Loucy (cell line): ENCODE measurements around the gene DMXL1.

Experiments used
- H2AFZ ChIP-seq: fragments of 200-600 bp; sonication (generic); 2 replicates; pipeline ENCODE4 v1.6.0; 2016; ENCODE audit warnings: antibody characterized with exemption, mild to moderate bottlenecking, low read length, moderate library complexity
- H3F3A ChIP-seq: fragments of 200-600 bp; 2 replicates; pipeline ENCODE4 v1.6.0; 2016; ENCODE audit warnings: antibody characterized with exemption, low read depth, mild to moderate bottlenecking
- H3K27me3 ChIP-seq: fragments of 200-600 bp; sonication (generic); 2 replicates; pipeline ENCODE4 v1.6.1; 2014; ENCODE audit warnings: low read length, mild to moderate bottlenecking; ENCODE audit not compliant: insufficient read depth, poor library complexity, severe bottlenecking
- H3K36me3 ChIP-seq: fragments of 200-600 bp; sonication (generic); 2 replicates; pipeline ENCODE4 v1.6.1; 2016; ENCODE audit warnings: low read length; ENCODE audit not compliant: insufficient read depth
- H3K4me1 ChIP-seq: fragments of 200-600 bp; sonication (generic); 2 replicates; pipeline ENCODE4 v1.5.1; 2014; ENCODE audit warnings: low read length, mild to moderate bottlenecking; ENCODE audit not compliant: insufficient read depth, poor library complexity, severe bottlenecking
- H3K4me2 ChIP-seq: fragments of 200-600 bp; sonication (generic); 2 replicates; pipeline ENCODE4 v1.6.0; 2014; ENCODE audit warnings: antibody characterized with exemption, low read length, low read depth, mild to moderate bottlenecking; ENCODE audit not compliant: poor library complexity, severe bottlenecking
- H3K4me3 ChIP-seq: fragments of 200-600 bp; sonication (generic); 2 replicates; pipeline ENCODE4 v1.5.1; 2014; ENCODE audit warnings: low read length, mild to moderate bottlenecking, mixed read lengths; ENCODE audit not compliant: poor library complexity, severe bottlenecking
- H3K79me2 ChIP-seq: fragments of 200-600 bp; sonication (generic); 2 replicates; pipeline ENCODE4 v1.6.1; 2014; ENCODE audit warnings: low read length; ENCODE audit not compliant: insufficient read depth
- H3K9ac ChIP-seq: fragments of 200-600 bp; sonication (generic); 2 replicates; pipeline ENCODE4 v1.6.0; 2014; ENCODE audit warnings: mild to moderate bottlenecking, low read depth, low read length, moderate library complexity; ENCODE audit not compliant: poor library complexity, severe bottlenecking
- H3K9me2 ChIP-seq: fragments of 200-600 bp; sonication (generic); replicated peaks from 2 replicates; pipeline ENCODE4 v1.6.1; 2016; ENCODE audit warnings: low read depth, low read length, mixed read lengths
- H3K9me3 ChIP-seq: fragments of 200-600 bp; sonication (generic); 2 replicates; pipeline ENCODE4 v1.6.1; 2014; ENCODE audit warnings: mild to moderate bottlenecking, antibody characterized with exemption, low read length, low read depth; ENCODE audit not compliant: insufficient read depth
- H4K20me1 ChIP-seq: fragments of 200-600 bp; sonication (generic); 2 replicates; pipeline ENCODE4 v1.6.0; 2014; ENCODE audit warnings: antibody characterized with exemption, low read length, mild to moderate bottlenecking; ENCODE audit not compliant: insufficient read depth, poor library complexity, severe bottlenecking
- EZH2phosphoT487 ChIP-seq: fragments of 200-600 bp; IDR thresholded peaks from 2 replicates; pipeline ENCODE4 v1.6.1; 2018; ENCODE audit warnings: antibody characterized with exemption, mild to moderate bottlenecking, moderate library complexity, borderline replicate concordance
- TF ChIP-seq, protein P1 (sequence below): fragments of 200-600 bp; sonication (generic); conservative IDR thresholded peaks from 2 replicates; pipeline ENCODE4 v1.5.1; 2014; ENCODE audit warnings: mild to moderate bottlenecking, antibody characterized with exemption, low read length

Gene DMXL1

DNA sequence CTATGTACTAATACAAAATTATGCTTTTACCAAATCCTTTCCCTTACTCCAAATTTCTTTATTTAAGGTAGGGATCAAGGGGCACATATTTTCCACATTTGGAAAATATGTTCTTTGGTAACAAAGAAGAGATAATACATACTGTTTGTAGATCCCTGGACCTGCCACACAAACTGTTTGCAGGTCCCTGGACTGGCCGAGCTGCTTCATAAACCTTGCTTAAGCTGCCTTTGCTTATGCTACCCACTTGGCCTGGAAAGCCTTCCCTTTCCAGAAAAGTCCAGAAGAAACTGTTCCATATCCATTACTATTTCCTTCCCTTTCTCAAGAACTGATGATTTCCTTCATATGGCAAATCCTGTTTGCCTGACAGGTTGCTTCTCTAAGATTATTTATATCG, 22.6 kb upstream of the DMXL1 start:
- no peak overlapping the region for H3K4me3 ChIP-seq
- no peak overlapping the region for H3K4me2 ChIP-seq
- no peaks in the 10 kb centered on the region for H3K27me3 ChIP-seq
- H3K79me2 ChIP-seq, result no peaks in the 10 kb centered on the region
- no peaks in the 10 kb centered on the region for H3K9me3 ChIP-seq
- TF ChIP-seq, protein P1, sequence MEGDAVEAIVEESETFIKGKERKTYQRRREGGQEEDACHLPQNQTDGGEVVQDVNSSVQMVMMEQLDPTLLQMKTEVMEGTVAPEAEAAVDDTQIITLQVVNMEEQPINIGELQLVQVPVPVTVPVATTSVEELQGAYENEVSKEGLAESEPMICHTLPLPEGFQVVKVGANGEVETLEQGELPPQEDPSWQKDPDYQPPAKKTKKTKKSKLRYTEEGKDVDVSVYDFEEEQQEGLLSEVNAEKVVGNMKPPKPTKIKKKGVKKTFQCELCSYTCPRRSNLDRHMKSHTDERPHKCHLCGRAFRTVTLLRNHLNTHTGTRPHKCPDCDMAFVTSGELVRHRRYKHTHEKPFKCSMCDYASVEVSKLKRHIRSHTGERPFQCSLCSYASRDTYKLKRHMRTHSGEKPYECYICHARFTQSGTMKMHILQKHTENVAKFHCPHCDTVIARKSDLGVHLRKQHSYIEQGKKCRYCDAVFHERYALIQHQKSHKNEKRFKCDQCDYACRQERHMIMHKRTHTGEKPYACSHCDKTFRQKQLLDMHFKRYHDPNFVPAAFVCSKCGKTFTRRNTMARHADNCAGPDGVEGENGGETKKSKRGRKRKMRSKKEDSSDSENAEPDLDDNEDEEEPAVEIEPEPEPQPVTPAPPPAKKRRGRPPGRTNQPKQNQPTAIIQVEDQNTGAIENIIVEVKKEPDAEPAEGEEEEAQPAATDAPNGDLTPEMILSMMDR, result no peak
- TF ChIP-seq EZH2phosphoT487, result no peak
- no peak overlapping the region for H3K9ac ChIP-seq
- no peaks in the 10 kb centered on the region for H3K4me1 ChIP-seq
- H4K20me1 ChIP-seq, result no peaks in the 10 kb centered on the region
- no peak overlapping the region for H2AFZ ChIP-seq
- no peaks in the 10 kb centered on the region for H3K9me2 ChIP-seq
- H3K36me3 ChIP-seq, result no peaks in the 10 kb centered on the region
- no peaks in the 10 kb centered on the region for H3F3A ChIP-seq

DNA sequence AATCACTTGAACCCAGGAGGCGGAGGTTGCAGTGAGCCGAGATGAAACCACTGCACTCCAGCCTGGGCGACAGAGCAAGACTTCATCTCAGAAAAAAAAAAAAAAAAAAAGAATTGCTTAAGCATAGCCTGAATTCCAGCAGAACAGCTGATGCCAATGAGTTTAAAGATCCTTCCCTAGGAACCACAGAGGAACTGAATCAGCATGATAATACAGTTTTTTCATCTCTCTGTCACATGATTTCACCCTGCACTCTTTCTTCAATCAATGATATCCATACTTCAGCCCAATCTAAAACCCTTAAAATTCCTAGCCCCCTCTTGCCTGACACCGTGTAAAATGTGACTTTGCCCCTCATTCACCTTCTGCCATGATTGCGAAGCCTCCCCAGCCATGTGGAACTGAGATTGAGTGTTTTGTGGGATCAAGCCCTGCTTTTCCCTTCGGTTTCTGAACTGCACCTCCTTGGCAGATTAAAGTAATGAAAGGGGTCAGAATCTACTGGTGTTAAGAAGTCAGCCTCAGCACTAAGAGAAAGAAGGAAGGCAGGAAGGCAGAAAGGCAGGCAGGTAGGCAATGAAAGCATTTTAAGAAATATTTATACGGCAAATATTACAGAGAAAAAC, 20.9 kb upstream of the DMXL1 start:
- no peaks in the 10 kb centered on the region for H4K20me1 ChIP-seq
- H3K36me3 ChIP-seq, result no peaks in the 10 kb centered on the region
- no peak overlapping the region for H3K9ac ChIP-seq
- no peak overlapping the region for H3K4me3 ChIP-seq
- H3K27me3 ChIP-seq, result no peaks in the 10 kb centered on the region
- no peaks in the 10 kb centered on the region for H3K9me2 ChIP-seq
- no peaks in the 10 kb centered on the region for H3K79me2 ChIP-seq
- no peak overlapping the region for H2AFZ ChIP-seq
- H3F3A ChIP-seq, result no peaks in the 10 kb centered on the region
- no peaks in the 10 kb centered on the region for H3K9me3 ChIP-seq
- H3K4me2 ChIP-seq, result no peak overlapping the region
- H3K4me1 ChIP-seq, result no peaks in the 10 kb centered on the region
- TF ChIP-seq EZH2phosphoT487, result no peak
- TF ChIP-seq, protein P1, result no peak

DNA sequence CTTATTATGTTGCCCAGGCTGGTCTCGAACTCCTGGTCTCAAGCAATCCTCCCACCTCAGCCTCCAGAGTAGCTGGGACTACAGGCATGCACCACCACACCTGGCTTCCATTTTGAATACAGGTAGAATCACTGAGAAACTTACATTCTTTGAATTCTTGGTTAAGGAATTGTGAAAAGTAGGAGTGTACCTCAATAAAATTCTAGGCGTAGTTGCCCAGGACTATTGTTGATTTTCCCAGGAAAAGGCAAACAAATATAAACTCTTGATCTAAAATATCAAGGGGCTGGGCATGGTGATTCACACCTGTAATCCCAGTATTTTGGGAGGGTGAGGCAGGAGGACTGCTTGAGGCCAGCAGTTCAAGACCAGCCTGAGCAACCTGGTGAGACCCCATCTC, 16.8 kb upstream of the DMXL1 start:
- H3K4me2 ChIP-seq, result no peak overlapping the region
- H3K36me3 ChIP-seq, result no peaks in the 10 kb centered on the region
- H3K9me2 ChIP-seq, result no peaks in the 10 kb centered on the region
- H3K9ac ChIP-seq, result no peak overlapping the region
- H3K27me3 ChIP-seq, result no peaks in the 10 kb centered on the region
- H3K79me2 ChIP-seq, result no peaks in the 10 kb centered on the region
- TF ChIP-seq, protein P1, result no peak
- TF ChIP-seq EZH2phosphoT487, result no peak
- H3F3A ChIP-seq, result no peaks in the 10 kb centered on the region
- H3K4me1 ChIP-seq, result no peaks in the 10 kb centered on the region
- no peaks in the 10 kb centered on the region for H3K9me3 ChIP-seq
- no peak overlapping the region for H2AFZ ChIP-seq
- H3K4me3 ChIP-seq, result no peak overlapping the region
- no peaks in the 10 kb centered on the region for H4K20me1 ChIP-seq
